ENCODE measurements around the gene CYP4F8. TPM values are rescaled to one million over a fixed set of nuclear protein-coding genes. Genes with fewer than 3 reads are reported as not detected.

CYP4F8 gene
- total RNA-seq, 4 donors from 2014 or later: not detected

GRCh38 chr19:15666883-15667282 is 51.9 kb downstream of the CYP4F8 start:
- WGBS: 62% methylated on average over 4 of the region's 4 CpGs
- H3K9me3 ChIP-seq: peaks cover 0 to 5% (median 0%) of the 10 kb centered on the region in 4 donors
- no peak overlapping the region for H3K4me3 ChIP-seq

GRCh38 chr19:15669440-15669839 is 54.4 kb downstream of the CYP4F8 start:
- intact Hi-C loops (cut with DNase I): no loop called here
- H3K36me3 ChIP-seq: no peaks in the 10 kb centered on the region
- H3K4me1 ChIP-seq: peaks cover 14 to 19% (median 17%) of the 10 kb centered on the region in 4 donors
- 56% methylated on average over 3 of the region's 3 CpGs for WGBS
- peaks cover 0 to 5% (median 0%) of the 10 kb centered on the region in 4 donors for H3K9me3 ChIP-seq
- peaks cover 0 to 23% (median 0%) of the 10 kb centered on the region in 4 donors for H3K27me3 ChIP-seq
- TF ChIP-seq CTCF (IDR thresholded peaks at IDR 0.05) (no peak), EP300 (IDR thresholded peaks at IDR 0.05) (no peak), POLR2A (IDR thresholded peaks at IDR 0.05; ENCODE audit: low read depth) (no peak), POLR2AphosphoS5 (IDR thresholded peaks at IDR 0.05) (no peak)
- no peak overlapping the region for H3K4me3 ChIP-seq
- DNase-seq (ENCODE audit: extremely low spot score): no peak
- no peak overlapping the region for H3K27ac ChIP-seq (replicated peaks in 1 of 4)

More at GRCh38 chr19:15666883-15667282, 51.9 kb downstream of the CYP4F8 start:
- H3K36me3 ChIP-seq: no peaks in the 10 kb centered on the region
- intact Hi-C loops (cut with DNase I): no loop called here
- DNase-seq (ENCODE audit: extremely low spot score): no peak
- TF ChIP-seq POLR2AphosphoS5 (IDR thresholded peaks at IDR 0.05) (no peak), POLR2A (IDR thresholded peaks at IDR 0.05; ENCODE audit: low read depth) (no peak), EP300 (IDR thresholded peaks at IDR 0.05) (no peak), CTCF (IDR thresholded peaks at IDR 0.05) (no peak)
- no peak overlapping the region for H3K27ac ChIP-seq (replicated peaks in 1 of 4)
- peaks cover 0 to 1% (median under 1%) of the 10 kb centered on the region in 4 donors for H3K4me1 ChIP-seq
- peaks cover 0 to 33% (median 0%) of the 10 kb centered on the region in 4 donors for H3K27me3 ChIP-seq

GRCh38 chr19:15669891-15670290 is 54.9 kb downstream of the CYP4F8 start:
- no peak overlapping the region for H3K4me3 ChIP-seq
- 72% methylated on average over 4 of the region's 4 CpGs for WGBS
- no peak overlapping the region for H3K27ac ChIP-seq (replicated peaks in 1 of 4)
- peaks cover 0 to 5% (median 0%) of the 10 kb centered on the region in 4 donors for H3K9me3 ChIP-seq
- H3K27me3 ChIP-seq: peaks cover 0 to 23% (median 0%) of the 10 kb centered on the region in 4 donors
- peaks cover 14 to 19% (median 17%) of the 10 kb centered on the region in 4 donors for H3K4me1 ChIP-seq
- TF ChIP-seq POLR2A (IDR thresholded peaks at IDR 0.05; ENCODE audit: low read depth): no peak
- TF ChIP-seq POLR2AphosphoS5 (IDR thresholded peaks at IDR 0.05): no peak
- no peak for TF ChIP-seq EP300 (IDR thresholded peaks at IDR 0.05)
- no peak for TF ChIP-seq CTCF (IDR thresholded peaks at IDR 0.05)
- intact Hi-C loops (cut with DNase I): no loop called here
- no peak for DNase-seq (ENCODE audit: extremely low spot score)
- H3K36me3 ChIP-seq: no peaks in the 10 kb centered on the region

- Histone ChIP-seq H3K27me3 (peaks cover 0 to 18% (median 0%) of the 10 kb centered on the region in 4 donors), H3K4me3 (no peak overlapping the region), H3K9me3 (no peaks in the 10 kb centered on the region), H3K36me3 (no peaks in the 10 kb centered on the region), H3K27ac (replicated peaks in 1 of 4) (no peak overlapping the region), H3K4me1 (peaks cover 14 to 19% (median 17%) of the 10 kb centered on the region in 4 donors)
- intact Hi-C loops (cut with DNase I): no loop called here
- DNase-seq (ENCODE audit: extremely low spot score): no peak
- 62% methylated on average over 5 of the region's 5 CpGs for WGBS
- no peak for TF ChIP-seq POLR2A (IDR thresholded peaks at IDR 0.05; ENCODE audit: low read depth)
- TF ChIP-seq EP300 (IDR thresholded peaks at IDR 0.05): no peak
- no peak for TF ChIP-seq CTCF (IDR thresholded peaks at IDR 0.05)
- TF ChIP-seq POLR2AphosphoS5 (IDR thresholded peaks at IDR 0.05): no peak
Measured at GRCh38 chr19:15671237-15671821, 56.3 kb downstream of the CYP4F8 start.

Data from esophagus muscularis mucosa (tissue), 4 donors.